Right atrium auricular region (tissue), 2 donors: ENCODE results near the gene TSPAN9. TPM values are rescaled to one million over a fixed set of nuclear protein-coding genes. Genes with fewer than 3 reads are reported as not detected.

ENCODE experiments used
- DNase-seq: peaks from one replicate; pipeline ENCODE4 v3.0.0-alpha.2; 2019; ENCODE audit warnings: low spot score
- H3K27ac ChIP-seq, 2 donors: fragments of 200-600 bp; sonication (generic); 1 replicate in 1 of 2; 2 replicates in 1 of 2; pipeline ENCODE4 v1.5.1; 2016 to 2019
- H3K27me3 ChIP-seq, 2 donors: fragments of 200-600 bp; sonication (generic); one replicate each; pipeline versions ENCODE4 v1.5.1 to v1.6.0; 2017 to 2019
- H3K36me3 ChIP-seq: fragments of 200-600 bp; sonication (generic); one replicate; pipeline ENCODE4 v1.5.1; 2016
- H3K4me1 ChIP-seq, 2 donors: fragments of 200-600 bp; sonication (generic); one replicate each; pipeline versions ENCODE4 v1.5.1 to v1.6.0; 2017 to 2019
- H3K4me3 ChIP-seq, 2 donors: fragments of 200-600 bp; sonication (generic); 1 replicate in 1 of 2; 2 replicates in 1 of 2; pipeline ENCODE4 v1.5.1; 2017 to 2019; ENCODE audit warnings: mild to moderate bottlenecking in 1 of 2, moderate library complexity in 1 of 2
- H3K9me3 ChIP-seq, 2 donors: fragments of 200-600 bp; sonication (generic); one replicate each; pipeline ENCODE4 v1.5.1; 2019
- total RNA-seq, 2 donors: library from RNA; depleted of rRNA; stranded (reverse); fragments of >200 nt; gene quantifications; one replicate each; pipeline ENCODE4 v1.1.0, GENCODE V29; 2016
- TF ChIP-seq, protein P1 (sequence below), 2 donors: fragments of 200-600 bp; sonication (generic); IDR thresholded peaks; one replicate each; pipeline ENCODE4 v1.5.1; 2019; ENCODE audit warnings: antibody characterized with exemption in 2 of 2

Gene TSPAN9
- total RNA-seq, 2 donors from 2014 or later, result 103 to 185 TPM

GRCh38 chr12:3038166-3038565 lies 39.0 kb upstream of the TSPAN9 start:
- TF ChIP-seq, protein P1, sequence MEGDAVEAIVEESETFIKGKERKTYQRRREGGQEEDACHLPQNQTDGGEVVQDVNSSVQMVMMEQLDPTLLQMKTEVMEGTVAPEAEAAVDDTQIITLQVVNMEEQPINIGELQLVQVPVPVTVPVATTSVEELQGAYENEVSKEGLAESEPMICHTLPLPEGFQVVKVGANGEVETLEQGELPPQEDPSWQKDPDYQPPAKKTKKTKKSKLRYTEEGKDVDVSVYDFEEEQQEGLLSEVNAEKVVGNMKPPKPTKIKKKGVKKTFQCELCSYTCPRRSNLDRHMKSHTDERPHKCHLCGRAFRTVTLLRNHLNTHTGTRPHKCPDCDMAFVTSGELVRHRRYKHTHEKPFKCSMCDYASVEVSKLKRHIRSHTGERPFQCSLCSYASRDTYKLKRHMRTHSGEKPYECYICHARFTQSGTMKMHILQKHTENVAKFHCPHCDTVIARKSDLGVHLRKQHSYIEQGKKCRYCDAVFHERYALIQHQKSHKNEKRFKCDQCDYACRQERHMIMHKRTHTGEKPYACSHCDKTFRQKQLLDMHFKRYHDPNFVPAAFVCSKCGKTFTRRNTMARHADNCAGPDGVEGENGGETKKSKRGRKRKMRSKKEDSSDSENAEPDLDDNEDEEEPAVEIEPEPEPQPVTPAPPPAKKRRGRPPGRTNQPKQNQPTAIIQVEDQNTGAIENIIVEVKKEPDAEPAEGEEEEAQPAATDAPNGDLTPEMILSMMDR (IDR thresholded peaks at IDR 0.05), result no peak
- Histone ChIP-seq H3K27me3 (no peaks in the 10 kb centered on the region), H3K9me3 (no peaks in the 10 kb centered on the region), H3K27ac (no peak overlapping the region), H3K4me3 (no peak overlapping the region), H3K4me1 (peaks cover 0 to 32% of the 10 kb centered on the region in 2 donors), H3K36me3 (peaks cover 17% of the 10 kb centered on the region)
- DNase-seq, result no peak

DNA sequence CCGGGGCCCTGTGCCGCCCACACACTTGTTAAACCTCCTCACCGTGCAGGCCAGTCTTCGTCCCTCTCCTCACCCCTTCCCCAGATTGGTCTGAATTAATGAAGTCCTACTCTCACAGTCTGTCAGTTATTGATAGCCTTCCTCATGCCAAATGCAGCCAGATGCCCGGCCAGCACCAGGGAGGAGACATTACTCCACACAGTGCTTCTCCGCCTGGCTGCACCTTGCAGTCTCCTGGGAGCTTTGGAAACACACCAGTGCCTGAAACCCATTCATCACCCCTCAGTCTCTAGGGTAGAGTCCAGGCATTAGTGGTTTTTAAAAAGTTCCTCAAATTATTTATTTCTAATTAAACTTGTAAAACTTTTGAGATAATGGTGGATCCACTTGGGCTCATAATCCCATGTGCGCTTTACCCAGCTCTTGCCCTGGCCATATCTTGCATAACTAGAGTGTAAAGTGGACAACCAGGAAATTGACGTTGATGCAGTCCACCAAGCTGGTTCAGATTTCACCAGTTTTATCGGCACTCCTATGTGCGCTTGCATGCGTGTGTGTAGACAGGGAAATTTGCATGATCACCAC lies 38.2 kb upstream of the TSPAN9 start:
- Histone ChIP-seq H3K4me1 (peaks cover 0 to 24% of the 10 kb centered on the region in 2 donors), H3K27me3 (no peaks in the 10 kb centered on the region), H3K27ac (no peak overlapping the region), H3K9me3 (no peaks in the 10 kb centered on the region), H3K36me3 (peaks cover 17% of the 10 kb centered on the region), H3K4me3 (no peak overlapping the region)
- DNase-seq, result no peak
- TF ChIP-seq, protein P1 (IDR thresholded peaks at IDR 0.05), result no peak

DNA sequence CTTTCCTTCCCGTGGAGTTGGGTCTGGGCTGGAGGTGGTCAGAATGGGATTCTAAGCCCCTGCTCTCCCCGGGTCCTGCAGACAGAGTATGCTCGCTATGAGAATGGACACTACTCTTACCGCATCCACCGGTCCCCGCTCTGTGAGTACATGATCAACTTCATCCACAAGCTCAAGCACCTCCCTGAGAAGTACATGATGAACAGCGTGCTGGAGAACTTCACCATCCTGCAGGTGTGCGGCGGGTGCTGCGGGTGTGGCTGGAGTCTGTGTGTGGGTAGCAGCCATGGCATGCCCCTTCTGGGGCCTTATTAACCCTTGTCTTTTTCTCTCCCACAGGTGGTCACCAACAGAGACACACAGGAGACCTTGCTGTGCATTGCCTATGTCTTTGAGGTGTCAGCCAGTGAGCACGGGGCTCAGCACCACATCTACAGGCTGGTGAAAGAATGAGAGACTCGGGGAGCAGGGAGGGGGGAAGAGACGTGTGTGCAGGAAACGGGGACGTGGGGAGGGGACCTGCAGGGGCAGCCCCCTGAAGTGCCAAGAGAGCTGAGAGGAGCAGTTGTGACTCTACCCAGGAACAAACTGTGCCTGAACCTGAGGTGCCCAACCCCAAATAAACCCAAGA lies 37.0 kb upstream of the TSPAN9 start:
- Histone ChIP-seq H3K9me3 (no peaks in the 10 kb centered on the region), H3K4me3 (no peak overlapping the region), H3K27me3 (no peaks in the 10 kb centered on the region), H3K36me3 (peaks cover 17% of the 10 kb centered on the region), H3K27ac (no peak overlapping the region), H3K4me1 (peaks cover 0 to 19% of the 10 kb centered on the region in 2 donors)
- DNase-seq, result no peak
- TF ChIP-seq, protein P1 (IDR thresholded peaks at IDR 0.05), result no peak

- DNase-seq, result no peak
- peaks cover 17% of the 10 kb centered on the region for H3K36me3 ChIP-seq
- no peaks in the 10 kb centered on the region for H3K27me3 ChIP-seq
- H3K4me3 ChIP-seq, result no peak overlapping the region
- H3K4me1 ChIP-seq, result peaks cover 0 to 22% of the 10 kb centered on the region in 2 donors
- H3K27ac ChIP-seq, result no peak overlapping the region
- H3K9me3 ChIP-seq, result no peaks in the 10 kb centered on the region
- TF ChIP-seq, protein P1 (IDR thresholded peaks at IDR 0.05), result no peak
These were observed 36.3 kb upstream of the TSPAN9 start for GRCh38 chr12:3040663-3041544.

DNA sequence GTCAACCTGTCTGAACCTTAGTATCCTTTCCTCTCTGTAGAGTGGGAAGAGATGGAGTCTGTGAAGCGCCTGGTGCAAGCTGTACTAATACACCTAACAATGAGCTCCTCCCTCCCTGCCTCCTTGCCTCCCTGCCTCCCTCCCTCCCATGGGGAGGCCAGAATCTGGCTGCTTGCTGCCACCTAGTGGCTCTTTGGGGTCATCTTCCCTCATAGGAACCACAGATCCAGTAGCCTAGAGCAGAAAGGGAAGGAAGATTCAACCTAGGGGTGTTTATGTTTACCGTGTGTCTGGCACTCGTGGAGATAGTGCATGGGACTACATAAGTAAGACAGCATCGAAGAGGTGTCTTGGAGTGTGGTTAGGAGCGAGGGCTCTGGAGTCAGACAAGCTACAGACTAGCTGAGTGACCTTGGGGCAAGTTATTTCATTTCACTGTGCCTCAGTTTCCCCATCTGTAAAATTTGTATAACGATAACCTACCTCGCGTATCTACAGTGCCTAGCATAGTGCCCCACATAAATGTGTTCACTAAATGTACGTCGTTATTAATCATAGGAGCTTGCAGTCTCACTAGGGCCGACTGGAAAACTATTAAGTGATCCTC lies 35.5 kb upstream of the TSPAN9 start:
- Histone ChIP-seq H3K9me3 (no peaks in the 10 kb centered on the region), H3K36me3 (peaks cover 17% of the 10 kb centered on the region), H3K4me1 (peaks cover 0 to 24% of the 10 kb centered on the region in 2 donors), H3K27ac (peak overlapping the region; percentile 48 to 53), H3K4me3 (no peak overlapping the region), H3K27me3 (no peaks in the 10 kb centered on the region)
- TF ChIP-seq, protein P1 (IDR thresholded peaks at IDR 0.05), result peak; percentile 52 to 72
- no peak for DNase-seq
